Subcutaneous preadipocyte (primary cell): Measurements from ENCODE around the gene GALNT1. TPM values are rescaled to one million over a fixed set of nuclear protein-coding genes. Genes with fewer than 3 reads are reported as not detected.

Experiments
- total RNA-seq: library from RNA; depleted of rRNA; stranded (reverse); fragments of >200 nt; gene quantifications from 2 replicates; pipeline ENCODE4 v1.2.3, GENCODE V29; 2012

GALNT1 gene
- total RNA-seq, result 51.4 and 75.3 TPM in 2 replicates

DNA sequence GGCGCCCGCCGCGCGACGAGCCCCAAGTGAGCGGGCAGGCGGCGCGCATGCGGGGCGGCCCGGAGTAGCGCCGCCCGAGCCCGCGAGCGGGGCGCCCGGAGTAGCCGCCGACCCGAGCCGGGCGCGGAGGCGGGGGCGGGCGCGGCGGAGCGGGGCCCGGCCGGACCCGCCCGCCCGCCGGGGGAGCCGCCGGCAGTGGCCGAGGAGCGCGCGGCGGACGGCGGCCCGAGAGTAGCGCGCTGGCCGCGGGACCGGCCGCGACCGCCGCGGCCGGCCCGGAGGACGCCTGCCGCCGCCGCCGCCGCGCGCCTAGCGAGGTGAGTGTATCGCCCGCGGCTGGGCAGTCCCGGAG is at the start of gene GALNT1:
Gene GALNT1, plus strand, starts transcription at position 195 of the 352 bp plus-strand sequence. CDS start 72,923 bp downstream, outside the sequence.

Other genes starting within 250 kb of the GALNT1 start
- 15.4 and 19.4 TPM in 2 replicates for gene ZNF24, start 237.3 kb upstream of the GALNT1 start, total RNA-seq
- gene ZNF396, start 204.4 kb upstream of the GALNT1 start, total RNA-seq, result 0.37 and 0.59 TPM in 2 replicates
- 5.5 and 13.5 TPM in 2 replicates for gene INO80C, start 83.8 kb upstream of the GALNT1 start, total RNA-seq